Measurements from ENCODE around the gene YPEL1.

DNA sequence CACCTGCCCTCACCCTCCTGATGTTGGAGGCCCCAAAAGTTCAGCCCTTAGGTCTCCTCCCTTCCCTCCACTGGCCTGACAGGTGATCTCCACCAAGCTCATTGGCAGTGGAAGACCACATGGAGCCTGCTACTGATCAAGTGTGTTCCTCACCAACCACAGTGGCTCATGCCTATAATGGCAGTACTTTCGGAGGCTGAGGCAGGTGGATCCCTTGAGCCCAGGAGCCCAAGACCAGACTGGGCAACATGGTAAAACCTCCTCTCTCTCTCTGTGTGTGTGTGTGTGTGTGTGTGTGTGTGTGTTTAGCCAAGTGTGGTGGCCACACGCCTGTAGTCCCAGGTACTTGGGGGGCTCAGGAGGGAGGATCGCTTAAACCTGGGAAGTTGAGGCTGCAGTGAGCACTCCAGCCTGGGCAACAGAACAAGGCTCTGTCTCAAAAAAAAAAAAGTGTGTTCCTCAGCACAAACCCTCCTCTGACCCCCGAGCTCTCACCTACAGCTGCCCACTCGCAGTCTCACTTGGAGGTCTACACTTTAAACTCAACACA lies 4.3 kb upstream of the YPEL1 start:
- no peak for TF ChIP-seq EZH2 (IDR thresholded peaks at IDR 0.05; ENCODE audit: borderline replicate concordance, low read length)
- TF ChIP-seq, protein P1, sequence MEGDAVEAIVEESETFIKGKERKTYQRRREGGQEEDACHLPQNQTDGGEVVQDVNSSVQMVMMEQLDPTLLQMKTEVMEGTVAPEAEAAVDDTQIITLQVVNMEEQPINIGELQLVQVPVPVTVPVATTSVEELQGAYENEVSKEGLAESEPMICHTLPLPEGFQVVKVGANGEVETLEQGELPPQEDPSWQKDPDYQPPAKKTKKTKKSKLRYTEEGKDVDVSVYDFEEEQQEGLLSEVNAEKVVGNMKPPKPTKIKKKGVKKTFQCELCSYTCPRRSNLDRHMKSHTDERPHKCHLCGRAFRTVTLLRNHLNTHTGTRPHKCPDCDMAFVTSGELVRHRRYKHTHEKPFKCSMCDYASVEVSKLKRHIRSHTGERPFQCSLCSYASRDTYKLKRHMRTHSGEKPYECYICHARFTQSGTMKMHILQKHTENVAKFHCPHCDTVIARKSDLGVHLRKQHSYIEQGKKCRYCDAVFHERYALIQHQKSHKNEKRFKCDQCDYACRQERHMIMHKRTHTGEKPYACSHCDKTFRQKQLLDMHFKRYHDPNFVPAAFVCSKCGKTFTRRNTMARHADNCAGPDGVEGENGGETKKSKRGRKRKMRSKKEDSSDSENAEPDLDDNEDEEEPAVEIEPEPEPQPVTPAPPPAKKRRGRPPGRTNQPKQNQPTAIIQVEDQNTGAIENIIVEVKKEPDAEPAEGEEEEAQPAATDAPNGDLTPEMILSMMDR (IDR thresholded peaks at IDR 0.05; ENCODE audit: low read length), result no peak

Data from OCI-LY1 (cell line).